Activated CD4-positive, alpha-beta T cell treated with anti-CD3 and anti-CD28 coated beads, Interleukin-2, amount 10 ng/mL, durations not matched to agents 24 days and 14 days (primary cell): ENCODE measurements around the gene ZNF672. TPM values are rescaled to one million over a fixed set of nuclear protein-coding genes. Genes with fewer than 3 reads are reported as not detected.
"Not testable (repeated sequence)": the region's sequence is repeated elsewhere in the genome, so short reads cannot be mapped to it uniquely, and the experiment has no call there.

Experiments used
- DNase-seq: peaks from one replicate; pipeline ENCODE4 v3.0.0; 2022
- H3K27ac Mint-ChIP-seq: one replicate; pipeline ENCODE4 v1.8.0; 2022; ENCODE audit warnings: mild to moderate bottlenecking, mixed read lengths
- H3K27me3 Mint-ChIP-seq: one replicate; pipeline ENCODE4 v1.8.0; 2022; ENCODE audit warnings: mixed read lengths
- H3K36me3 Mint-ChIP-seq: one replicate; pipeline ENCODE4 v1.8.0; 2022; ENCODE audit warnings: low read depth, mild to moderate bottlenecking, mixed read lengths
- H3K4me1 Mint-ChIP-seq: one replicate; pipeline ENCODE4 v1.8.0; 2021; ENCODE audit warnings: mixed read lengths
- H3K4me3 Mint-ChIP-seq: one replicate; pipeline ENCODE4 v1.8.0; 2022; ENCODE audit warnings: mild to moderate bottlenecking, moderate library complexity, mixed read lengths
- H3K9me3 Mint-ChIP-seq: one replicate; pipeline ENCODE4 v1.8.0; 2021; ENCODE audit warnings: mixed read lengths
- intact Hi-C: fragments of 100-400 bp; cut with micrococcal nuclease; formaldehyde crosslinking; loops from one replicate; pipeline ENCODE4 v1.15.1; 2023
- total RNA-seq: library from RNA; stranded (reverse); gene quantifications from 2 replicates; pipeline ENCODE4 v1.2.3, GENCODE V29; 2022

ZNF672 gene
- total RNA-seq, 1 donor from 2014 or later: 48.8 TPM

DNA sequence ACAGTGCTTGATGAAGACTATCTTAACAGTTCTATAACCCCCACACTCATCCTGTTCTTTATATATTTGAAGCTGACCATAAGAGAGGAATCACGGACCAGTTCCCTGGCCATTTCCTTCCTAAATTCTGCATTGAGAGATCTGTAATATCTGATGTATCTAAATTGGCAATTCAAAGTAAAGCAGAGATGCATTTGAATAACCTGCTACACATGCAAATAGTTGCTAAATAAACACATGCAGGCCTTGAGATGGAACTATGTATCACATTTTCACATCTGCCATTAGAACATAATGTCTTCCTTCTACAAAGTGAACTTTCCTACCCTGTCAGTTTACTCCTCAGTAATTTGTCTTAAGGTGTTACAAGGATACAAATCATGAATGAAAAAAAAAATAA lies 47.6 kb downstream of the ZNF672 start:
- H3K27me3 Mint-ChIP-seq: peaks cover 28% of the 10 kb centered on the region
- intact Hi-C loops: no loop called here
- DNase-seq: no peak
- H3K4me1 Mint-ChIP-seq: no peaks in the 10 kb centered on the region
- H3K36me3 Mint-ChIP-seq: no peaks in the 10 kb centered on the region
- no peaks in the 10 kb centered on the region for H3K9me3 Mint-ChIP-seq
- no peak overlapping the region for H3K4me3 Mint-ChIP-seq
- H3K27ac Mint-ChIP-seq: no peak overlapping the region

DNA sequence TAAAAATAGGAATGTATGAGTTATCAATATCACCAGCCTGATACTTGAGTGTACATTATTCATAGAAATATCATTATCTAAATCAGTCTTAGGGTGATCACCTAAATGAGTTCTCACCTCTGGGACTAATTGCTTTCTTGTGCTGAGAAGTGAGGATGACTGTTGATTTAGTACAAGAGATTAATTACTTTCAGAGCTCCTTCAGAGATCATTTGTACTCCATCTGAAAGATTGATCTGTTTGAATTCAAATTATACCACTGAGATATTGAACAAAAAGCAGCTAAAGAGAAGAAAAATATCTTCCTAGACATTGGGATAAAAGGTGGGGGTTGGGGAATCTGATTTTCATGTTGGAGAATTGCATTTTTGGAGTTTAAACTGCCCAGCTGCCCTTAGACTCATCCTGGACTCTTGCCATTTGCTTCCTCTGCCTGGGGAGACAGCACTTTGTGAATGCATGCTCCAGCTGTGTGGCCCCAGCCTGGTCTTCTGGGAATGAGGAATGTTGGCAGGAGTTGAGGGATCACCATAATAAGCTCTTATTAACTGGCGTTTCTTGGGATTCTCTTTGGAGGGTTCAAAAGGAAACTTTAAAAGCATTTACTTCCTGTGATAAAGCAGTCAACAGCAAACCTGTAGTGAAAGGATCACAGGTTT lies 48.3 kb downstream of the ZNF672 start:
- no peak for DNase-seq
- Mint-ChIP-seq H3K4me3 (no peak overlapping the region), H3K27me3 (peaks cover 29% of the 10 kb centered on the region), H3K27ac (no peak overlapping the region), H3K9me3 (no peaks in the 10 kb centered on the region), H3K4me1 (no peaks in the 10 kb centered on the region), H3K36me3 (no peaks in the 10 kb centered on the region)
- intact Hi-C loops: no loop called here

DNA sequence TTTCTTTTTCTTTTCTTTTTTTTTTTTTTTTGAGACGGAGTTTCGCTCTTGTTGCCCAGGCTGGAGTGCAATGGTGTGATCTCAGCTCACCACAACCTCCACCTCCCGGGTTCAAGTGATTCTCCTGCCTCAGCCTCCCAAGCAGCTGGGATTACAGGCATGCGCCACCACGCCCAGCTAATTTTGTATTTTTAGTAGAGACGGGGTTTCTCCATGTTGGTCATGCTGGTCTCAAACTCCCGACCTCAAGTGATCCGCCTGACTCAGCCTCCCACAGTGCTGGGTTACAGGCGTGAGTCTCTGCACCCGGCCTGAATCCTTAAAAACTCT lies 51.9 kb downstream of the ZNF672 start:
- H3K4me1 Mint-ChIP-seq, intact Hi-C loops, H3K9me3 Mint-ChIP-seq, H3K36me3 Mint-ChIP-seq, DNase-seq, H3K27ac Mint-ChIP-seq, H3K4me3 Mint-ChIP-seq: not testable (repeated sequence)
- peaks cover 46% of the 10 kb centered on the region for H3K27me3 Mint-ChIP-seq

DNA sequence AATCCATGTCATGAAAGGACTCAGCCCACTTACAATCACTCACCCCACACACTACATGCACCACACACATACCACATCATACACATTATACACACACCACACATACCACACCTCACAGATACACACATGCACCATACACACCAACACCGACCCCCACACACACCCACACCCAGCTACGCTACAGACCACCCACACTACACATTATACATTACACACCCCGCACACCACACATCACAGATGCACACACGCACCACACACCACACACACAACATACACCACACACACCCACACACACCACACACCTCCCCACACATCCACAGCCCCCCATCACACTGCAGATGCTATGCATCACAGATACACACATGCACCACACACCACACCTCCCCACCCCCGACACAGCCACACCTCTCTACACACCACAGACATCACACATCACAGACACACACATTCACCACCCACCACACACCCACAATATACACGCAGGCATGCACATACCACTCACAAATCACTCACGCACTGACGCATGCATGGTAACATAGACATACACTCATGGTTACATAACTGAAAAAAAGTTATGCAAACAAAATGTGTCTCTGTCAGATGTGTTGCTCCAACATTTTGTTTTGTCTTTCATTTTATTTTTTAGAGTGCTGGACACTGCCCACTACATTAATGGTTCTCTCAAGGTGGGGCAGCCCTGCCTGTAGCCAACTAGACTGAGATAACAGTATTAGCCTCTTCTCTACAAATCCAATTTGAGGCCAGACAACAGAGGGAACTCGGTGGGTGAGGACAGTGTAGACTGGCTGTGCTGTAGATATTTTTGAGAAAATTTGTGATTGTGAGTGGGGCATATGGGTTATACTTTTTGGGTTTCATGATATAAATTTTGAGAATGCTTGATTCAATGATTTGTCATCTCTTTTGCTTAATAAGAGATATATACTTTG lies 52.8 kb downstream of the ZNF672 start:
- no peak overlapping the region for H3K27ac Mint-ChIP-seq
- H3K9me3 Mint-ChIP-seq: no peaks in the 10 kb centered on the region
- peaks cover 46% of the 10 kb centered on the region for H3K27me3 Mint-ChIP-seq
- intact Hi-C loops: no loop called here
- H3K4me1 Mint-ChIP-seq: no peaks in the 10 kb centered on the region
- no peak overlapping the region for H3K4me3 Mint-ChIP-seq
- DNase-seq: no peak
- no peaks in the 10 kb centered on the region for H3K36me3 Mint-ChIP-seq

DNA sequence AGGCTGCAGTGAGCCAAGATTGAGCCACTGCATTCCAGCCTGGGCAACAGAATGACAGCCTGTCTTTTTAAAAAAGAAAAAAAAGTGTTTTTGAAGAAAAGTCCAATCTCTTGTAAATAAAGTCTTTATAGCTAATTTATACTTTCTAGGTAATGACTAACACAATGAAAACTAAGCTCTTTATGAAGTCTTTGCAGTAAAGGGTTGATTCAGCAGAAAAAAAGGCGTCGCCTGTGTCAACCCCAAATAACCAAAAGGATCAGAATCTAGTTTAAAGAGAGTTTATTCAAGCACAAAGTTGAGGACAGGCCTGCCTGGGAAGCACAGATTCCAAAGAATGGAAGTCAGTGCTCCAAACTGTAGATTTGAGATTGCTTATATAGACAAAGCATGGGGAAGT lies 53.7 kb downstream of the ZNF672 start:
- H3K4me1 Mint-ChIP-seq: no peaks in the 10 kb centered on the region
- intact Hi-C loops: no loop called here
- DNase-seq: no peak
- no peak overlapping the region for H3K27ac Mint-ChIP-seq
- H3K4me3 Mint-ChIP-seq: no peak overlapping the region
- no peaks in the 10 kb centered on the region for H3K9me3 Mint-ChIP-seq
- peaks cover 42% of the 10 kb centered on the region for H3K27me3 Mint-ChIP-seq
- no peaks in the 10 kb centered on the region for H3K36me3 Mint-ChIP-seq

DNA sequence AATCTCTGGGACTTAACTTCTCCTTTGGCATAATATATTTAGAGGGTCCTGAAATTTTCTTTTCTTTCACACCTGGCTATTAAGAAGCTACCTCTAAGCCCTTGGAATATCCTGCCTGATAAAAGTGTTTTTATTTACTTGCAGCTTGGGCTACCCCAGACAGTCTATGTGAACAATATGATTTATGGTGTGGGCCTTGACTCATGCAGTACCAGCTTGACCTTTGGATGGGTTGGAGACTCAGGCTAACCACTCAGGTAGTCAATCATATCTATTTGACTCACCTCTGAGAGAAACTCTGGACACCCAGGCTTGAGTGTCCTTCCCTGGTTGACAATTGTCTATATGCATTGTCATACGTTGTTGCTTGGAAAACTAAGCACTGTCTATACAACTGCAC lies 54.6 kb downstream of the ZNF672 start:
- no peak overlapping the region for H3K27ac Mint-ChIP-seq

DNA sequence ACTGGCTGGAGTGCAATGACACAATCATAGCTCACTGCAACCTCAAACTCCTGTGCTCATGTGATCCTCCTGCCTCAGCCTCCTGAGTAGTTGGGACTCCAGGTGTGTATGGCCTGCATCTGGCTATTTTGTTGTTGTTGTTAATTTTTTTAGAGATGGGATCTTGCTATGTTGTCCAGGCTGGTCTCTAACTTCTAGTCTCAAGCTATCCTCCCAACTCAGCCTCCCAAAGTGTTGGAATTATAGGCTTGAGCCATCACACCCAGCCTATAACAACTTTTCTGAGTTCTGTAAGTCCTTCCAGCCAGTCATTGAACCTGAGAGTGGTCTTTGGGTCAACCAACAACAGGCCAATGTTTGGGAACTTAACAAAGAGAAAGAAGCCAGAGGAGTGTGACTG lies 56.8 kb downstream of the ZNF672 start:
- Mint-ChIP-seq H3K9me3 (no peaks in the 10 kb centered on the region), H3K27me3 (peaks cover 49% of the 10 kb centered on the region)

More for the DNA sequence above, 54.6 kb downstream of the ZNF672 start:
- Mint-ChIP-seq H3K4me1 (no peaks in the 10 kb centered on the region), H3K36me3 (no peaks in the 10 kb centered on the region), H3K9me3 (no peaks in the 10 kb centered on the region), H3K27me3 (peaks cover 41% of the 10 kb centered on the region), H3K4me3 (no peak overlapping the region)
- intact Hi-C loops: no loop called here
- no peak for DNase-seq

DNA sequence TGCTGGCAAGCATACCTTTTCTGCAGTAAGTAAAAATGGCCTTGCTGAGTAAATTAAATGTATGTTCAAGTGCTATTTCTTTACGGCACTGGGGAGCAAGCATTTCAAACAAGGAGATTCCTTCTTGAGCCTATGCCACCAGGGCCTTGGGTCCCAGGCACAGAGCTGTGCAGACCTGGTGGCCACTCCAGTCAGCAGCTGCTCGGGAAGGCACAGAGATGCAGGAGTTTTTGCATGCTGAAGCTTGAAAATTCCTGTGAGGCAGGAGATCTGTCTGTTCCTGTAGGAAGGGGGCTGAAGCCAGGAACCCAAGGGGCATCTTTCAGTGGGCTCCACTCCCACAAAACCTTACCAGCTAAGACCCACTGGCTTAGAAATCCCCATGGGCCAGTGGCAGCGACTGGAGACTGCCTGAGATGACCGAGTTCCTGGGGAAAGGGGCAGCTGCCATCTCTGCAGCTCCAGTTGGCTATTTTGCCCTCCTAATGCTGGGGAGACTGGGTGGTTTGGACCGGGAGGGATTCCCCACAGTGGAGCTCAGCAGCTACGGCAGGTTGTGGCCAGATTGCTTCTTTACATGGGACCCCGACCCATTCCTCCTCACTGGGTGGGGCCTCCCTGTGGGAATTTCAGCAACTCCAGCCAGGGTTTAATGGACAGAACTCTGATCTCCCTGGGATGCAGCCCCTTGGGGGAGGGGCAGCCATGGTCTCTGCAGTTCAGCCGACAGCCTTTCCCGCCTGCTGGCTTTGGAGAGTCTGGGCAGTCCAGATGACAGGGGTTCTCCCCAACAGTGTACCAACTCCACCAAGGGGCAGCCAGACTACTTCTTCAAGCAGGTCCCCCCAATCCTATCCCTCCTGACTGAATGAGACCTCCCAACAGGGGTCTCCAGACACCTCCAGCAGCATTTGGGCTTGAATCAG lies 59.7 kb downstream of the ZNF672 start:
- Mint-ChIP-seq H3K36me3 (no peaks in the 10 kb centered on the region), H3K4me1 (peaks cover 5% of the 10 kb centered on the region), H3K9me3 (no peaks in the 10 kb centered on the region), H3K4me3 (no peak overlapping the region), H3K27me3 (peaks cover 51% of the 10 kb centered on the region), H3K27ac (no peak overlapping the region)
- intact Hi-C loops: no loop called here
- no peak for DNase-seq

More for the DNA sequence above, 56.8 kb downstream of the ZNF672 start:
- Mint-ChIP-seq H3K4me1 (no peaks in the 10 kb centered on the region), H3K36me3 (no peaks in the 10 kb centered on the region), H3K27ac (no peak overlapping the region), H3K4me3 (no peak overlapping the region)
- no peak for DNase-seq
- intact Hi-C loops: no loop called here

Other genes with a start within 250 kb of the ZNF672 start
- not detected in 2 replicates for gene OR2T10, start 240.5 kb upstream of the ZNF672 start, total RNA-seq
- not detected in 2 replicates for gene OR2T11, start 203.1 kb upstream of the ZNF672 start, total RNA-seq
- not detected in 2 replicates for gene OR2T35, start 192.9 kb upstream of the ZNF672 start, total RNA-seq
- gene OR2T27, start 182.7 kb upstream of the ZNF672 start, total RNA-seq: not detected in 2 replicates
- gene OR14I1, start 135.5 kb upstream of the ZNF672 start, total RNA-seq: not detected in 2 replicates
- gene LYPD8, start 82.5 kb upstream of the ZNF672 start, total RNA-seq: not detected in 2 replicates
- gene SH3BP5L, start 12.3 kb upstream of the ZNF672 start, total RNA-seq: 27.5 and 28.2 TPM in 2 replicates
- 94.9 and 100 TPM in 2 replicates for gene ZNF692, start 20.9 kb downstream of the ZNF672 start, total RNA-seq
- 7.4 and 7.6 TPM in 2 replicates for gene PGBD2, start 68.0 kb downstream of the ZNF672 start, total RNA-seq